Psoas muscle (tissue), 8 donors: ENCODE data around the gene RNU6-8. TPM values are rescaled to one million over a fixed set of nuclear protein-coding genes. Genes with fewer than 3 reads are reported as not detected.
A peak's percentile ranks its signal among the peaks of the same experiment; 100 is the strongest.

Experiments
- ATAC-seq, 4 donors: fragments of 200-7000 bp; cut with Tn5 transposase; one replicate each; pipeline ENCODE4 v1.9.1; 2020; ENCODE audit warnings: moderate library complexity in 3 of 4, mild to moderate bottlenecking in 2 of 4
- DNase-seq, 2 donors: peaks; one replicate each; pipeline ENCODE4 v3.0.0-alpha.2; 2020
- H3K27ac ChIP-seq: fragments of 200-600 bp; one replicate; pipeline ENCODE4 v1.8.0; 2022
- H3K27me3 ChIP-seq, 3 donors: fragments of 200-600 bp in 1 of 3; one replicate each; pipeline versions ENCODE4 v1.6.1 to v1.8.0; 2013 to 2022; ENCODE audit warnings: low read length in 2 of 3, mild to moderate bottlenecking in 2 of 3, moderate library complexity in 1 of 3; ENCODE audit not compliant: insufficient read depth in 3 of 3
- H3K36me3 ChIP-seq, 2 donors: fragments of 200-600 bp in 1 of 2; one replicate each; pipeline versions ENCODE4 v1.6.1 to v1.8.0; 2013 to 2022; ENCODE audit warnings: low read depth in 1 of 2, mild to moderate bottlenecking in 1 of 2, moderate library complexity in 1 of 2; ENCODE audit not compliant: insufficient read depth in 1 of 2
- H3K4me1 ChIP-seq: fragments of 200-600 bp; one replicate; pipeline ENCODE4 v1.8.0; 2022
- H3K4me3 ChIP-seq: fragments of 200-600 bp; one replicate; pipeline ENCODE4 v1.8.0; 2022; ENCODE audit warnings: mild to moderate bottlenecking
- H3K9me3 ChIP-seq: fragments of 200-600 bp; one replicate; pipeline ENCODE4 v1.8.0; 2022
- WGBS, 3 donors: extraction: QIAGEN DNeasy Blood & Tissue Kit; methylation state at CpG; one replicate each; pipeline versions ENCODE4 v1.1.6 to v1.1.7; 2013; 5-methylcytosine and 5-hydroxymethylcytosine counted together
- intact Hi-C, 2 donors: fragments of 100-400 bp; cut with DNase I; formaldehyde crosslinking; loops; one replicate each; pipeline versions ENCODE4 v1.11.0 to v1.14.2; 2022
- polyA plus RNA-seq, 3 donors: library from polyadenylated mRNA; stranded (reverse); fragments of 200-250 nt; gene quantifications; one replicate each; pipeline ENCODE4 v1.2.3, GENCODE V29; 2013
- total RNA-seq, 4 donors: library from RNA; stranded (reverse); fragmentation: NEBNext Ultra II Directional in 2 of 4; extraction: Animal tissue kit (Norgen Biotek cat#: 25700) in 2 of 4; gene quantifications; one replicate each; pipeline versions ENCODE4 v1.2.1 to v1.2.4, GENCODE V29; 2021 to 2023
- TF ChIP-seq, protein P1 (sequence below): fragments of 200-600 bp; IDR thresholded peaks from one replicate; pipeline ENCODE4 v1.8.0; 2022; ENCODE audit warnings: antibody characterized with exemption
- donor health status: healthy with polysubstance abuse.
- donor health status: DM: no; HTN: no; CAD: no; lungs with moderate emphysema.
- donor health status: Bipolar disorder and iron deficiency.
- donor health status: healthy.
- donor health status: DM: yes; HTN: yes; CAD: no.
- donor health status: DM: no; HTN: no; CAD: no.
- donor health status: DM: no; HTN: no; CAD: no.
- donor health status: DM: yes; HTN: yes; CAD: no.

RNU6-8 gene
- total and polyA plus RNA-seq, 7 donors: not detected

DNA sequence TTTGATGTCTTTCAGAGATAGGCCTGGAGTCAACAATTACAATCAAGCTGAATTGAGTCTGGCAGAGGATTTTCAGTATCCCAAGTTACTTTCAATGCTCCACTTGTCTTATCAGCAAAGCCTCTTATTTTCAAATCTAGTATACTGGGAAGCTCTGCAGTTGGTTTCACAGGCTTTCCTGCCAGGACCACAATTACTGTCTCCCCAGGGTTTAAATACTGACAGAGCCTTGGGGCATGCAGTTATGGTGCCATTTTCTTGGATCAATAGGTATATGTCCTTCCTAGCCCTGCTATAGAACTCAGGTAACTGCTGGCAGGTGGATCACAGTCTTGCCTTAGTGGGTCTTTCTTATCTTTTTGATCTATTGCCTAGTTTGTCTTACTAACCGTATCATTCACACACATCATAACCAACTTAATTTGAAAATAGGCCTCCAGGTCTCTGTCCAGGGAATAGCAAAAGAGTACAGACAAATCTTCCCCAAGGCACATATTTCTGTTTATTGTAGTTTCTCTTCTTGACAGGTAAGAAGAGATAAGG lies 22.4 kb upstream of the RNU6-8 start:
- peak overlapping the region; percentile 25 for H3K27ac ChIP-seq
- H3K4me1 ChIP-seq: peaks cover 9% of the 10 kb centered on the region
- no peaks in the 10 kb centered on the region for H3K36me3 ChIP-seq
- no peaks in the 10 kb centered on the region for H3K27me3 ChIP-seq
- H3K9me3 ChIP-seq: no peaks in the 10 kb centered on the region
- TF ChIP-seq, protein P1, sequence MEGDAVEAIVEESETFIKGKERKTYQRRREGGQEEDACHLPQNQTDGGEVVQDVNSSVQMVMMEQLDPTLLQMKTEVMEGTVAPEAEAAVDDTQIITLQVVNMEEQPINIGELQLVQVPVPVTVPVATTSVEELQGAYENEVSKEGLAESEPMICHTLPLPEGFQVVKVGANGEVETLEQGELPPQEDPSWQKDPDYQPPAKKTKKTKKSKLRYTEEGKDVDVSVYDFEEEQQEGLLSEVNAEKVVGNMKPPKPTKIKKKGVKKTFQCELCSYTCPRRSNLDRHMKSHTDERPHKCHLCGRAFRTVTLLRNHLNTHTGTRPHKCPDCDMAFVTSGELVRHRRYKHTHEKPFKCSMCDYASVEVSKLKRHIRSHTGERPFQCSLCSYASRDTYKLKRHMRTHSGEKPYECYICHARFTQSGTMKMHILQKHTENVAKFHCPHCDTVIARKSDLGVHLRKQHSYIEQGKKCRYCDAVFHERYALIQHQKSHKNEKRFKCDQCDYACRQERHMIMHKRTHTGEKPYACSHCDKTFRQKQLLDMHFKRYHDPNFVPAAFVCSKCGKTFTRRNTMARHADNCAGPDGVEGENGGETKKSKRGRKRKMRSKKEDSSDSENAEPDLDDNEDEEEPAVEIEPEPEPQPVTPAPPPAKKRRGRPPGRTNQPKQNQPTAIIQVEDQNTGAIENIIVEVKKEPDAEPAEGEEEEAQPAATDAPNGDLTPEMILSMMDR: no peak
- 33 to 50% (median 47%) methylated on average over 1 of the region's 1 CpG for WGBS, 3 donors
- intact Hi-C loops: loop anchor here in 1 of 2 donors (10.0 kb wide), 1 partner anchor 329 kb away; no protein-coding TSS in a partner anchor
- no peak overlapping the region for H3K4me3 ChIP-seq
- DNase-seq (no peak), ATAC-seq (peak in 2 of 4 donors; percentile 21 to 44)

DNA sequence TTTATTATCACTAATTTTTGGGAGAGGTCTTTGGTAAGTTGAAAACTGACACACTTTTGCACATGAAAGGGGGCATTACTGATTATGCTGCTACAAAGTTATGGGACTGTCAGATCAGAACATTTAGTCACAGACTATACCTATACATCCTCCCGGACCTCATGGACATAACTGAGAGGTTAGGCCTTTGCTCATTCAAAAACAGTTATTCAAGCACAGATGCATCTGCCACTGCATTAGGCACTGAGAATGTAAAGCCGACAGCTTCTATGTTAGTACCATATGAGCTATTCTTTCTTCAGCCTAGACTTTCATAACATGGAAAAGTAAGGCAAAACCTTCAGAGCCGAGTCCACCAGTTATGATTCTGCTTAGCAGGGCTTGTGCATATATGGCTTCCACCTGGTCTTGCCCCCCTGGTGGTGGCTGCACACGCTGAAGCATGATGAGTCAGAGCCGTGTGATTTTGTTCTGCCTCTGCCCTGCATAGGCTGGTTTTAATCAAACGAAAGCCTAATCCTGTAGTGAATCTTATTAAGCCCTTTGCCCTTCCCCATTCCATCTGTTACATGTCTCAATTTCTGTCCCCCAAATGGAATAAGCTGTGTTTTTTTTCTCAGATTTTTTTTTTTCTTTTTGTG lies 21.8 kb upstream of the RNU6-8 start:
- Histone ChIP-seq H3K9me3 (no peaks in the 10 kb centered on the region), H3K4me3 (no peak overlapping the region), H3K36me3 (no peaks in the 10 kb centered on the region), H3K27me3 (no peaks in the 10 kb centered on the region), H3K4me1 (peaks cover 9% of the 10 kb centered on the region), H3K27ac (peak overlapping the region; percentile 25)
- peak; percentile 30 to 55 for DNase-seq
- TF ChIP-seq, protein P1: peak; percentile 45
- peak; percentile 91 to 98 (median 97) for ATAC-seq
- WGBS, 3 donors: 46 to 61% (median 49%) methylated on average over 6 of the region's 6 CpGs
- intact Hi-C loops: loop anchor here in 1 of 2 donors (10.0 kb wide), 1 partner anchor 330 kb away; no protein-coding TSS in a partner anchor

DNA sequence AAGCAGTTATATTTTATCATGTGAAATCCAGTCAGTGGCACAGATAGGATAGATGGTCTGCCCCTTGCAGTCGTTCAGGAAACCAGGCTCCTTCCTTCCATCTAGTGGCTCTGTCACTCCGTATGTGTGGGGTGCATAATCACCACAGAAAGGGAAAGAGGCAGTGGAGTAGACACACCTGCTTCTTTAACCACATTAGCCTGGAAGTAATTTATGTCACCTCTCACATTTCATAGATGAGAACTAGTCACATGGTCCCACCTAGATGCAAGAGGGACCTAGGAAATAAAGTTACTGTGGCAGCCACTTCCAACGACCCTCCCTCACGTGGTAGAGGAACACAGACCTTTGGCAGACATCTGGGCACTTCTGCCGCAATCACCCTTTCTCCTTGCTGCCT lies 14.2 kb upstream of the RNU6-8 start:
- WGBS, 3 donors: 34 to 42% (median 37%) methylated on average over 5 of the region's 5 CpGs
- DNase-seq: no peak
- peak in 3 of 4 donors; percentile 55 to 81 (median 66) for ATAC-seq
- no peaks in the 10 kb centered on the region for H3K4me1 ChIP-seq
- intact Hi-C loops: no loop called here
- H3K4me3 ChIP-seq: no peak overlapping the region
- H3K9me3 ChIP-seq: no peaks in the 10 kb centered on the region
- TF ChIP-seq, protein P1: no peak
- no peaks in the 10 kb centered on the region for H3K36me3 ChIP-seq
- H3K27ac ChIP-seq: no peak overlapping the region
- no peaks in the 10 kb centered on the region for H3K27me3 ChIP-seq

DNA sequence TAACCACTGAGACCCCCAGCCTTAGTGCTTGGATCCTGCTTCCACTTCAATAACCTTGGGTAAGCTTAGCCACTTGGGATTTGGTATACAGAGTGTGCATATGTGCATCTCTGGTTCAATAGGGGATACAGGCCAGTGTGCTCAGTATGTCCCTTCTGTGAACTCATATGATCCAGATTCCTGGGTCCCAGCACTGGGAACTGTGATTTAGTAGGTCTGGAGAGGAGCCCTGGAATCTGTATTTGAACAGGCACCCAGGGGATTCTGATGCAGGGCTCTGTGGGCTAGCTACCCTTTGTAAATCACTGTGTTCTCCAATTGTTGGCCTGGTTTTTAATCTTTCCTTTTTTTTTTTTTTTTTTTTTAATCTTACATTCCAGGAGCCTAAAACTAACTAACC lies 9.8 kb upstream of the RNU6-8 start:
- Histone ChIP-seq H3K9me3 (no peaks in the 10 kb centered on the region), H3K27ac (no peak overlapping the region), H3K36me3 (no peaks in the 10 kb centered on the region), H3K4me1 (peaks cover 5% of the 10 kb centered on the region), H3K27me3 (no peaks in the 10 kb centered on the region), H3K4me3 (no peak overlapping the region)
- ATAC-seq (no peak), DNase-seq (no peak)
- intact Hi-C loops: no loop called here
- TF ChIP-seq, protein P1: no peak
